Sigmoid colon (tissue), 4 donors: ENCODE data around the gene HOXC13.

Source experiments
- EP300 ChIP-seq, 4 donors: sonication (generic); formaldehyde crosslinking; IDR thresholded peaks; one replicate each; pipeline ENCODE4 v1.6.1; 2017; ENCODE audit warnings: antibody characterized with exemption in 4 of 4
- POLR2A ChIP-seq, 2 donors: fragments of 450-650 bp; IDR thresholded peaks; one replicate each; pipeline ENCODE4 v1.6.1; 2016; ENCODE audit warnings: antibody characterized with exemption in 2 of 2, mild to moderate bottlenecking in 2 of 2, moderate library complexity in 2 of 2
- POLR2AphosphoS5 ChIP-seq, 4 donors: sonication (generic); formaldehyde crosslinking; IDR thresholded peaks; one replicate each; pipeline ENCODE4 v1.6.1; 2017; ENCODE audit warnings: antibody characterized with exemption in 4 of 4
- TF ChIP-seq, protein P1 (sequence below), 4 experiments: fragments of 450-650 bp in 3 of 4; fragments of 200-600 bp in 1 of 4; IDR thresholded peaks; one replicate each; pipeline ENCODE4 v1.5.1; 2016 to 2019; ENCODE audit warnings: antibody characterized with exemption in 4 of 4, mild to moderate bottlenecking in 3 of 4, moderate library complexity in 2 of 4

DNA sequence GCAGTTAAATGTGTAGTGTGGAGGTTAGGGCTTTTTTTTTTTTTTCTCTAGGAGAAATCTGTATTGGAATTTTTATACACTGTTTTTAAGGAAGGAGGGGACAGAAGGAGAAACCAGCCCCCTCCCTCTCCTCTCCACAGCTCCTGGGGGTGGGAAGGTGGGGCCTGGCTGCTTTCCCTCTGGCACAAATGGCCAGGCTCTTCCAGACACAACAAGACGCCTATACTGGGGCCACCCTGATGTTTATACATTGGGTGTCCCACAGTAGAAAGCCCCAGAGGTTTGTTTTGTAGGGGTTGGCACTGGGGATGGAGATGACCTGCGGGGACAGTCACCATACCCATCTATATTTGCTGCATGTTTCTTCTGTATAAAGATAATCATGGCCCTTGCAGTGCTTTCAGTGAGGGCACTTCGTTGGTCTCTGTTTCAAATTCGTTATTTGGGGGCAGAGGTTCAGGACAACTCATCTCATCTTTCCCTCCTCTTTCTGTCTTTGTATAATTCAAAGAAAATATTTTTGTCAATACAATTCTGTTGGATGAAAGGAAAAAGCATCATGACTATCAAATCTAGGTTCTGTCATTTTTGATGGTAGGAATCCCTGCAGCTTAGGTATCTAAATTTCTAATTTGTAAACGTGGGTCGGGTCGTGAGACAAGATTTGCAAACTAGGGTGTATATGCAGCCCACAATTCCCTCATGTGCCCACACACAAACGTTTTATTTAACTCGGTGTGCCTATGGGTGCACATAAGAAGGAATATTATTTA, 38.4 kb downstream of the HOXC13 start:
- TF ChIP-seq POLR2A (IDR thresholded peaks at IDR 0.05) (no peak), EP300 (IDR thresholded peaks at IDR 0.05) (no peak), POLR2AphosphoS5 (IDR thresholded peaks at IDR 0.05) (no peak)
- TF ChIP-seq, protein P1, sequence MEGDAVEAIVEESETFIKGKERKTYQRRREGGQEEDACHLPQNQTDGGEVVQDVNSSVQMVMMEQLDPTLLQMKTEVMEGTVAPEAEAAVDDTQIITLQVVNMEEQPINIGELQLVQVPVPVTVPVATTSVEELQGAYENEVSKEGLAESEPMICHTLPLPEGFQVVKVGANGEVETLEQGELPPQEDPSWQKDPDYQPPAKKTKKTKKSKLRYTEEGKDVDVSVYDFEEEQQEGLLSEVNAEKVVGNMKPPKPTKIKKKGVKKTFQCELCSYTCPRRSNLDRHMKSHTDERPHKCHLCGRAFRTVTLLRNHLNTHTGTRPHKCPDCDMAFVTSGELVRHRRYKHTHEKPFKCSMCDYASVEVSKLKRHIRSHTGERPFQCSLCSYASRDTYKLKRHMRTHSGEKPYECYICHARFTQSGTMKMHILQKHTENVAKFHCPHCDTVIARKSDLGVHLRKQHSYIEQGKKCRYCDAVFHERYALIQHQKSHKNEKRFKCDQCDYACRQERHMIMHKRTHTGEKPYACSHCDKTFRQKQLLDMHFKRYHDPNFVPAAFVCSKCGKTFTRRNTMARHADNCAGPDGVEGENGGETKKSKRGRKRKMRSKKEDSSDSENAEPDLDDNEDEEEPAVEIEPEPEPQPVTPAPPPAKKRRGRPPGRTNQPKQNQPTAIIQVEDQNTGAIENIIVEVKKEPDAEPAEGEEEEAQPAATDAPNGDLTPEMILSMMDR (IDR thresholded peaks at IDR 0.05): no peak
